ENCODE measurements around the gene TMOD1.

The TMOD1 gene

GRCh38 chr9:97560154-97560553 lies 58.7 kb downstream of the TMOD1 start (continued):
- TF ChIP-seq RARB (CRISPR knock-in tag; IDR thresholded peaks at IDR 0.05) (no peak), BACH2 (CRISPR knock-in tag; IDR thresholded peaks at IDR 0.05; ENCODE audit: borderline replicate concordance) (no peak), ZFP30 (CRISPR knock-in tag; IDR thresholded peaks at IDR 0.05) (no peak), TCF4 (CRISPR knock-in tag; IDR thresholded peaks at IDR 0.05; ENCODE audit: borderline replicate concordance) (no peak), ZNF8 (CRISPR knock-in tag; IDR thresholded peaks at IDR 0.05) (no peak), PPARA (CRISPR knock-in tag; IDR thresholded peaks at IDR 0.05; ENCODE audit: borderline replicate concordance) (no peak), TOX (CRISPR knock-in tag; IDR thresholded peaks at IDR 0.05; ENCODE audit: borderline replicate concordance) (no peak), ISL1 (CRISPR knock-in tag; IDR thresholded peaks at IDR 0.05) (no peak)

- no peak for TF ChIP-seq POU6F1 (CRISPR knock-in tag; IDR thresholded peaks at IDR 0.05; ENCODE audit: borderline replicate concordance, low read depth)
- TF ChIP-seq CSRNP3 (CRISPR knock-in tag; IDR thresholded peaks at IDR 0.05): no peak
- no peak for TF ChIP-seq GLIS3 (CRISPR knock-in tag; IDR thresholded peaks at IDR 0.05)
- TF ChIP-seq CREB5 (CRISPR knock-in tag; IDR thresholded peaks at IDR 0.05; ENCODE audit: low read depth): no peak
- no peak for TF ChIP-seq TOX (CRISPR knock-in tag; IDR thresholded peaks at IDR 0.05; ENCODE audit: borderline replicate concordance)
- ATAC-seq: no peak
Observed at GRCh38 chr9:97560851-97561250, 59.4 kb downstream of the TMOD1 start.

GRCh38 chr9:97561501-97561900 lies 60.0 kb downstream of the TMOD1 start:
- no peak for ATAC-seq
- TF ChIP-seq ARNTL (CRISPR knock-in tag; IDR thresholded peaks at IDR 0.05; ENCODE audit: borderline replicate concordance, low read depth): no peak
- TF ChIP-seq ZNF70 (CRISPR knock-in tag; IDR thresholded peaks at IDR 0.05): no peak
- no peak for TF ChIP-seq POU6F1 (CRISPR knock-in tag; IDR thresholded peaks at IDR 0.05; ENCODE audit: borderline replicate concordance, low read depth)

GRCh38 chr9:97562542-97562941 lies 61.1 kb downstream of the TMOD1 start:
- ATAC-seq: no peak
- TF ChIP-seq POU6F1 (CRISPR knock-in tag; IDR thresholded peaks at IDR 0.05; ENCODE audit: borderline replicate concordance, low read depth): no peak
- TF ChIP-seq PATZ1 (CRISPR knock-in tag; IDR thresholded peaks at IDR 0.05; ENCODE audit: borderline replicate concordance): no peak
- no peak for TF ChIP-seq RARB (CRISPR knock-in tag; IDR thresholded peaks at IDR 0.05)
- no peak for TF ChIP-seq ZFP30 (CRISPR knock-in tag; IDR thresholded peaks at IDR 0.05)
- TF ChIP-seq SNAI2 (CRISPR knock-in tag; IDR thresholded peaks at IDR 0.05): no peak
- TF ChIP-seq PPARA (CRISPR knock-in tag; IDR thresholded peaks at IDR 0.05; ENCODE audit: borderline replicate concordance): no peak
- TF ChIP-seq ARNTL (CRISPR knock-in tag; IDR thresholded peaks at IDR 0.05; ENCODE audit: borderline replicate concordance, low read depth): no peak
- TF ChIP-seq ZC3H10 (CRISPR knock-in tag; IDR thresholded peaks at IDR 0.05): no peak
- TF ChIP-seq TCF4 (CRISPR knock-in tag; IDR thresholded peaks at IDR 0.05; ENCODE audit: borderline replicate concordance): no peak
- no peak for TF ChIP-seq CSRNP3 (CRISPR knock-in tag; IDR thresholded peaks at IDR 0.05)
- TF ChIP-seq TSHZ2 (CRISPR knock-in tag; IDR thresholded peaks at IDR 0.05): no peak
- no peak for TF ChIP-seq ZNF565 (CRISPR knock-in tag; conservative IDR thresholded peaks at IDR 0.05; ENCODE audit: low read depth)
- no peak for TF ChIP-seq OSR1 (CRISPR knock-in tag; IDR thresholded peaks at IDR 0.05)
- no peak for TF ChIP-seq GLIS3 (CRISPR knock-in tag; IDR thresholded peaks at IDR 0.05)
- TF ChIP-seq BACH2 (CRISPR knock-in tag; IDR thresholded peaks at IDR 0.05; ENCODE audit: borderline replicate concordance): no peak
- no peak for TF ChIP-seq ZFP3 (CRISPR knock-in tag; IDR thresholded peaks at IDR 0.05)
- TF ChIP-seq TOX (CRISPR knock-in tag; IDR thresholded peaks at IDR 0.05; ENCODE audit: borderline replicate concordance): no peak

All from SK-N-SH treated with all-trans-retinoic acid at 6 μM for 48 hours (cell line).